ENCODE measurements around the gene SNX22.

SNX22 gene

DNA sequence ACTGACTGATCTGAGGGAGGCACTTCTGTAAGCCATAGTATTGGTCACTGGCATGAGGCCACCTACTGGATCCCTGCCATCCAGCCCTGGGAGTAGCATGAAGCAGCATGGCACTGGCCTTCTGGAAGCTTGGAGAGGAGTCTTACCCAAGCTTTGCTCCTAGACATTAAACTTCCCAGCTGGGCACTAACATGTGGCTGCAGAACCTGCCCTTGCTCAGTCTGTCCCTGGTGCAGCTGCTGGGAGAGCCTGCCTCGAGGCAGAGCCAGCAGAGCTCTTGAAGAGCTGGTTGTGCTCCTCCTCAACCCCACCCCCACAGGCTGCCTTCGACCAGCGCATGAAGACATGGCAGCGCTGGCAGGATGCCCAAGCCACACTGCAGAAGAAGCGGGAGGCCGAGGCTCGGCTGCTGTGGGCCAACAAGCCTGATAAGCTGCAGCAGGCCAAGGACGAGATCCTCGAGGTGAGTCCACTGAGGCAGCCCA, 17.1 kb upstream of the SNX22 start:
- Histone ChIP-seq H3K27ac (ENCODE audit: low read depth, low read length, poor library complexity, severe bottlenecking) (no peak overlapping the region), H3K4me3 (ENCODE audit: low read depth, low read length, poor library complexity, severe bottlenecking) (no peak overlapping the region), H4K20me1 (ENCODE audit: insufficient read depth, low read length) (no peaks in the 10 kb centered on the region), H2AFZ (ENCODE audit: low read length) (no peak overlapping the region), H3K9me3 (ENCODE audit: low read length) (no peaks in the 10 kb centered on the region), H3K79me2 (ENCODE audit: insufficient read depth, low read length) (no peaks in the 10 kb centered on the region), H3K36me3 (ENCODE audit: insufficient read depth, low read length) (peaks cover 85% of the 10 kb centered on the region), H3K4me2 (ENCODE audit: low read length) (no peak overlapping the region), H3K4me1 (ENCODE audit: insufficient read depth, low read length, severe bottlenecking) (no peaks in the 10 kb centered on the region), H3K9me2 (ENCODE audit: low read depth, low read length) (no peaks in the 10 kb centered on the region), H3K27me3 (ENCODE audit: insufficient read depth, low read length) (no peaks in the 10 kb centered on the region), H3F3A (ENCODE audit: insufficient read depth, low read length) (no peaks in the 10 kb centered on the region), H3K9ac (ENCODE audit: low read length) (no peak overlapping the region)
- TF ChIP-seq EZH2 (IDR thresholded peaks at IDR 0.05; ENCODE audit: borderline replicate concordance, low read length) = no peak
- TF ChIP-seq, protein P1, sequence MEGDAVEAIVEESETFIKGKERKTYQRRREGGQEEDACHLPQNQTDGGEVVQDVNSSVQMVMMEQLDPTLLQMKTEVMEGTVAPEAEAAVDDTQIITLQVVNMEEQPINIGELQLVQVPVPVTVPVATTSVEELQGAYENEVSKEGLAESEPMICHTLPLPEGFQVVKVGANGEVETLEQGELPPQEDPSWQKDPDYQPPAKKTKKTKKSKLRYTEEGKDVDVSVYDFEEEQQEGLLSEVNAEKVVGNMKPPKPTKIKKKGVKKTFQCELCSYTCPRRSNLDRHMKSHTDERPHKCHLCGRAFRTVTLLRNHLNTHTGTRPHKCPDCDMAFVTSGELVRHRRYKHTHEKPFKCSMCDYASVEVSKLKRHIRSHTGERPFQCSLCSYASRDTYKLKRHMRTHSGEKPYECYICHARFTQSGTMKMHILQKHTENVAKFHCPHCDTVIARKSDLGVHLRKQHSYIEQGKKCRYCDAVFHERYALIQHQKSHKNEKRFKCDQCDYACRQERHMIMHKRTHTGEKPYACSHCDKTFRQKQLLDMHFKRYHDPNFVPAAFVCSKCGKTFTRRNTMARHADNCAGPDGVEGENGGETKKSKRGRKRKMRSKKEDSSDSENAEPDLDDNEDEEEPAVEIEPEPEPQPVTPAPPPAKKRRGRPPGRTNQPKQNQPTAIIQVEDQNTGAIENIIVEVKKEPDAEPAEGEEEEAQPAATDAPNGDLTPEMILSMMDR (IDR thresholded peaks at IDR 0.05; ENCODE audit: low read length) = no peak

DNA sequence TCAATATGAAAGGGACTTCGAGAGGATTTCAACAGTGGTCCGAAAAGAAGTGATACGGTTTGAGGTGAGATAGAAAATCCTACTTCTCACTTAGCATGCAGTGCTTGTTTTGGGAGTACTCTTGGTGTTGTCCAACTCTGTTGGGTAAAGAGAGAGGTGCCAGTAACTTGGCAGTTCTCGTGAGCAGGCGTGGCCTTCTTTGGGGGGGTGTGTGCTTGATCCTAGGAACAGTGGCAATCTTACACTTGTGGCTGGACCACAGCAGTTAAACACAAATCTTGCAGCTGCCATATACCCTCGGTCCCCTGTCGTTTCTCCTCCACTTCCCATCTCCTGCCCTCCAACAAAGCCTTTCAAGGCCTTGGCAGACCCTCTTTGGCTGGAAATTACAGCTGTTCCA, 15.2 kb upstream of the SNX22 start:
- H3K36me3 ChIP-seq (ENCODE audit: insufficient read depth, low read length) = peaks cover 69% of the 10 kb centered on the region
- H3K9me3 ChIP-seq (ENCODE audit: low read length) = no peaks in the 10 kb centered on the region
- no peaks in the 10 kb centered on the region for H3K27me3 ChIP-seq (ENCODE audit: insufficient read depth, low read length)
- TF ChIP-seq, protein P1 (IDR thresholded peaks at IDR 0.05; ENCODE audit: low read length) = no peak
- TF ChIP-seq EZH2 (IDR thresholded peaks at IDR 0.05; ENCODE audit: borderline replicate concordance, low read length) = no peak
- no peak overlapping the region for H3K4me2 ChIP-seq (ENCODE audit: low read length)
- no peaks in the 10 kb centered on the region for H3K9me2 ChIP-seq (ENCODE audit: low read depth, low read length)
- no peak overlapping the region for H2AFZ ChIP-seq (ENCODE audit: low read length)
- H3K4me3 ChIP-seq (ENCODE audit: low read depth, low read length, poor library complexity, severe bottlenecking) = no peak overlapping the region
- H4K20me1 ChIP-seq (ENCODE audit: insufficient read depth, low read length) = no peaks in the 10 kb centered on the region
- H3K9ac ChIP-seq (ENCODE audit: low read length) = no peak overlapping the region
- H3K27ac ChIP-seq (ENCODE audit: low read depth, low read length, poor library complexity, severe bottlenecking) = no peak overlapping the region
- H3F3A ChIP-seq (ENCODE audit: insufficient read depth, low read length) = no peaks in the 10 kb centered on the region
- H3K79me2 ChIP-seq (ENCODE audit: insufficient read depth, low read length) = no peaks in the 10 kb centered on the region
- H3K4me1 ChIP-seq (ENCODE audit: insufficient read depth, low read length, severe bottlenecking) = no peaks in the 10 kb centered on the region

DNA sequence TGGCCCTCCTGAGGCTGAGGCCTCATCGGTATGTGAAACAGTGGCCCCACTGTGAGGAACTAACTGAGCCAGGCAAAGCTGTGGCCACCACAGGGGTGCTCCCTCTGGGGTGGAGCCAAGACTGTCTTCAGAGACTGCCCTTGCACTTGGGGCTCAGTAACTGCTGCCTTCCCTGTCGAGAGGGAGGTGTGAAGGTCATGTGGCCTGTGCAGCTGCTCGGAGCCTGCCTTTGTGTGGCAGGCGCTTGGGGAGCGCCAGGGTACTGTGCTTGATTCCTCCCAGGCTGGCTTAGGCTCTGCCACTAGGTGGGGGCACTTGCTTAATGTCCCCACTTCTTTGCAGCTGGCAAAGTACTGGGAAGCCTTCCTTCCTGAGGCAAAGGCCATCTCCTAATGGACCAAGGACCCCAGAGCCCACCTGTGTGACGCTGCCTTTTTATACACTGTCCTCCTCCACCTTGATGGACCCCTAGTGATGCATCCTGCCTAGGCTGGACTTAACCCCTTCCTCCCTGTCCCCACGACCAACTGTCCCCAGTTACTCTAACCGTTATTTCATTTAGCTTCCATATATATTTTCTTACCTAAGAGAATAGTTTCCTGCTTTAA, 14.2 kb upstream of the SNX22 start:
- no peak overlapping the region for H3K4me2 ChIP-seq (ENCODE audit: low read length)

More for the DNA sequence above, 14.2 kb upstream of the SNX22 start:
- H3F3A ChIP-seq (ENCODE audit: insufficient read depth, low read length) = no peaks in the 10 kb centered on the region
- H3K79me2 ChIP-seq (ENCODE audit: insufficient read depth, low read length) = no peaks in the 10 kb centered on the region
- no peaks in the 10 kb centered on the region for H3K9me2 ChIP-seq (ENCODE audit: low read depth, low read length)
- no peaks in the 10 kb centered on the region for H3K9me3 ChIP-seq (ENCODE audit: low read length)
- H3K4me3 ChIP-seq (ENCODE audit: low read depth, low read length, poor library complexity, severe bottlenecking) = no peak overlapping the region
- no peak for TF ChIP-seq EZH2 (IDR thresholded peaks at IDR 0.05; ENCODE audit: borderline replicate concordance, low read length)
- TF ChIP-seq, protein P1 (IDR thresholded peaks at IDR 0.05; ENCODE audit: low read length) = peak; percentile 21; the same call in 1 of the 2 replicates
- no peaks in the 10 kb centered on the region for H4K20me1 ChIP-seq (ENCODE audit: insufficient read depth, low read length)
- peaks cover 63% of the 10 kb centered on the region for H3K36me3 ChIP-seq (ENCODE audit: insufficient read depth, low read length)
- no peak overlapping the region for H2AFZ ChIP-seq (ENCODE audit: low read length)
- H3K27me3 ChIP-seq (ENCODE audit: insufficient read depth, low read length) = no peaks in the 10 kb centered on the region
- no peak overlapping the region for H3K27ac ChIP-seq (ENCODE audit: low read depth, low read length, poor library complexity, severe bottlenecking)
- no peaks in the 10 kb centered on the region for H3K4me1 ChIP-seq (ENCODE audit: insufficient read depth, low read length, severe bottlenecking)
- no peak overlapping the region for H3K9ac ChIP-seq (ENCODE audit: low read length)
